Body of pancreas (tissue), 4 donors: ENCODE measurements around the gene UFSP2.

ENCODE experiments used
- POLR2A ChIP-seq, 3 donors: fragments of 450-650 bp; IDR thresholded peaks; one replicate each; pipeline ENCODE4 v1.6.1; 2016; ENCODE audit warnings: antibody characterized with exemption in 3 of 3, mild to moderate bottlenecking in 2 of 3
- TF ChIP-seq, protein P1 (sequence below), 7 experiments: fragments of 450-650 bp in 4 of 7; fragments of 200-600 bp in 3 of 7; sonication (generic) in 3 of 7; IDR thresholded peaks; one replicate each; pipeline ENCODE4 v1.5.1; 2016 to 2019; ENCODE audit warnings: antibody characterized with exemption in 7 of 7

DNA sequence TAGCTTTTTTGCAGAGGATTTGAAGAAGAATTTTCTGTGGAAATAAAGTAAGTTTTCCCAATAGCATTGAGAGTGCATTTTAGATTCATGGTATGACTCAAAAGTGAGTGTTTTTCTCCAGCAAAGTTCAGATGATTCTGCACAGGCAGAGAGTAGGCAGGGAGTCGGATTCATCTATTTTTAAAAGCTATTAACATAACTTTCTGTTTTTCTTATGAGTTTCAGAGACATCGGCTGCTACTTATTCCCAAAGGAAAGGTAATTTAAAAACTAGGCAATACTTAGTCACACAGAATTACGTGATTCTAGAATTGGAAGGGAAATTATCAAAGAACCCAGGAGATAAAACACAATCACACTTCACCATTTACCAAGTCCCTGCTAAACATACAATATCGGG is 41.3 kb upstream of the UFSP2 start:
- TF ChIP-seq, protein P1, sequence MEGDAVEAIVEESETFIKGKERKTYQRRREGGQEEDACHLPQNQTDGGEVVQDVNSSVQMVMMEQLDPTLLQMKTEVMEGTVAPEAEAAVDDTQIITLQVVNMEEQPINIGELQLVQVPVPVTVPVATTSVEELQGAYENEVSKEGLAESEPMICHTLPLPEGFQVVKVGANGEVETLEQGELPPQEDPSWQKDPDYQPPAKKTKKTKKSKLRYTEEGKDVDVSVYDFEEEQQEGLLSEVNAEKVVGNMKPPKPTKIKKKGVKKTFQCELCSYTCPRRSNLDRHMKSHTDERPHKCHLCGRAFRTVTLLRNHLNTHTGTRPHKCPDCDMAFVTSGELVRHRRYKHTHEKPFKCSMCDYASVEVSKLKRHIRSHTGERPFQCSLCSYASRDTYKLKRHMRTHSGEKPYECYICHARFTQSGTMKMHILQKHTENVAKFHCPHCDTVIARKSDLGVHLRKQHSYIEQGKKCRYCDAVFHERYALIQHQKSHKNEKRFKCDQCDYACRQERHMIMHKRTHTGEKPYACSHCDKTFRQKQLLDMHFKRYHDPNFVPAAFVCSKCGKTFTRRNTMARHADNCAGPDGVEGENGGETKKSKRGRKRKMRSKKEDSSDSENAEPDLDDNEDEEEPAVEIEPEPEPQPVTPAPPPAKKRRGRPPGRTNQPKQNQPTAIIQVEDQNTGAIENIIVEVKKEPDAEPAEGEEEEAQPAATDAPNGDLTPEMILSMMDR (IDR thresholded peaks at IDR 0.05) = no peak
- TF ChIP-seq POLR2A (IDR thresholded peaks at IDR 0.05) = no peak
